ENCODE measurements around the gene EDEM2.
"Not testable (repeated sequence)": the region's sequence is repeated elsewhere in the genome, so short reads cannot be mapped to it uniquely, and the experiment has no call there.

The EDEM2 gene, protein sequence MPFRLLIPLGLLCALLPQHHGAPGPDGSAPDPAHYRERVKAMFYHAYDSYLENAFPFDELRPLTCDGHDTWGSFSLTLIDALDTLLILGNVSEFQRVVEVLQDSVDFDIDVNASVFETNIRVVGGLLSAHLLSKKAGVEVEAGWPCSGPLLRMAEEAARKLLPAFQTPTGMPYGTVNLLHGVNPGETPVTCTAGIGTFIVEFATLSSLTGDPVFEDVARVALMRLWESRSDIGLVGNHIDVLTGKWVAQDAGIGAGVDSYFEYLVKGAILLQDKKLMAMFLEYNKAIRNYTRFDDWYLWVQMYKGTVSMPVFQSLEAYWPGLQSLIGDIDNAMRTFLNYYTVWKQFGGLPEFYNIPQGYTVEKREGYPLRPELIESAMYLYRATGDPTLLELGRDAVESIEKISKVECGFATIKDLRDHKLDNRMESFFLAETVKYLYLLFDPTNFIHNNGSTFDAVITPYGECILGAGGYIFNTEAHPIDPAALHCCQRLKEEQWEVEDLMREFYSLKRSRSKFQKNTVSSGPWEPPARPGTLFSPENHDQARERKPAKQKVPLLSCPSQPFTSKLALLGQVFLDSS

DNA sequence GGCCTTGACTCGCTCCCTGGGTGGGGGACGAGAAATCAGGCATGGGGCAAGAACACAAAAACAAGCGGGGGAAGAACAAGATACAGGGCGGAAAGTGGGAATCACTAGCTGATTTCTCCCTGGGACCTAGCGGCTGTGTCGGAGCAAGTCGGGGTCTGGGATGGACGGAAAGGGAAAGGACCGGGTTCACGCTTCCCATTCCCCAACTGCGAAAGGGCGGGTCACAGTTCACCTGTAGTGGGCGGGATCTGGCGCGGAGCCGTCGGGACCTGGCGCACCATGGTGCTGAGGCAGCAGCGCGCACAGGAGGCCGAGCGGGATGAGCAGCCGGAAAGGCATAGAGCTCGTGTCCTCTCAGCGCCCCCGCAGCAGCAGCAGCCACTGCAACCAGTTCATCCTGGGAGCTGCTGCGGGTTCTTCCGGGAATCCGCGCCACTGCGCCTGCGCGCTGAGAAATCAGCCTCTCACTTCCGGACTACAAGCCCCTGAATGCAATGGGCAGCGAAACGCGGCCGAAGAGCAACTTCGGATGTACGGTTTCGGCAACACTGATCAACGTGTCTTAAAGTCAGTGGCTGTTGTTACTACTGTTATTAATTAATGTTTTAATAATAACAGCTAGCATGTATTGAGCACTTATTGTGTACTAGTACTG lies at the start of gene EDEM2:
TSS of gene EDEM2 (minus strand) at position 417 of the 655 bp plus-strand sequence. CDS start at position 339, 78 bp downstream.
- peak; percentile 91 for DNase-seq

DNA sequence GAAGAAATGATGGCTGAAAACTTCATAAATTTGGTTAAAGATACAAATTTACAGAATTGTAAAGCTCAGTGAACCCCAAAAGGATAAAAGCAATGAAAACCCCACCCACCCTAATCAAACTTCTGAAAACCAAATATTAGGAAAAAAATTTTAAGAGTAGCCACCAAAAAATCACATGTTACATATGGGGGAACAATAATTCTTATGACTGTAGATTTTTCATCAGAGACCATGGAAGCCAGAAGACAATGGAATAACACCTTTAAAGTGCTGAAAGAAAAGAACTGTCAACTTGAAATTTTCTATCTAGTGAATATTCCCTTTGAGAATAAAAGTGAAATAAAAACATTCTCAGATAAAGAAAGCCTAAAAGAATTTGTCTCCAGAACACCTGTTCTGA lies 49.2 kb upstream of the EDEM2 start:
- DNase-seq: no peak

DNA sequence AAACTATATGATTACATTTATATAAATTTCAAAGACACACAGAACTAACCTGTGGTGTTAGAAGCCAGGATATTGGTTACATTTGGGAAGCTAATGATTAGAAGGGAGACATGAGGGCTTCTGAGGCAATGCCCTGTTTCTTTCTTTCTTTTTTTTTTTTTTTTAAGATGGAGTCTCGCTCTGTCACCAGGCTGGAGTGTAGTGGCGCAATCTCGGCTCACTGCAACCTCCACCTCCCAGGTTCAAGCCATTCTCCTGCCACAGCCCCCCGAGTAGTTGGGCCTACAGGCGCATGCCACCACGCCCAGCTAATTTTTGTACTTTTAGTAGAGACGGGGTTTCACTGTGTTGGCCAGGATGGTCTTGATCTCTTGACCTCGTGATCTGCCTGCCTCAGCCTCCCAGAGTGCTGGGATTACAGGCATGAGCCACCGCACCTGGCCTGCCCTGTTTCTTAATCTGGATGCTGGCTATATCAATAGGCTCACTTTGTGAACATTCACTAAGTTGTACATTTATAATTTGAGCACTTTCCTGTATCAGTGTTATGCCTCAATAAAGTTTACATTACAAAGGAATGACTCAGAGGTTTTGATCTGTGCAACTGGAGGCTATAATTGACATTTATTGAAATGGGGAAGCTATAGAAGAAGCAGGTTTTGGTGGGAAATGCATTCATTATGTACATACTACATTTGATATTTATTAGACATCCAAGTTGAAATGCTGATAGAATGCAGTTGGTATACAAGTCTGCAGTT lies 46.1 kb upstream of the EDEM2 start:
- DNase-seq: not testable (repeated sequence)

DNA sequence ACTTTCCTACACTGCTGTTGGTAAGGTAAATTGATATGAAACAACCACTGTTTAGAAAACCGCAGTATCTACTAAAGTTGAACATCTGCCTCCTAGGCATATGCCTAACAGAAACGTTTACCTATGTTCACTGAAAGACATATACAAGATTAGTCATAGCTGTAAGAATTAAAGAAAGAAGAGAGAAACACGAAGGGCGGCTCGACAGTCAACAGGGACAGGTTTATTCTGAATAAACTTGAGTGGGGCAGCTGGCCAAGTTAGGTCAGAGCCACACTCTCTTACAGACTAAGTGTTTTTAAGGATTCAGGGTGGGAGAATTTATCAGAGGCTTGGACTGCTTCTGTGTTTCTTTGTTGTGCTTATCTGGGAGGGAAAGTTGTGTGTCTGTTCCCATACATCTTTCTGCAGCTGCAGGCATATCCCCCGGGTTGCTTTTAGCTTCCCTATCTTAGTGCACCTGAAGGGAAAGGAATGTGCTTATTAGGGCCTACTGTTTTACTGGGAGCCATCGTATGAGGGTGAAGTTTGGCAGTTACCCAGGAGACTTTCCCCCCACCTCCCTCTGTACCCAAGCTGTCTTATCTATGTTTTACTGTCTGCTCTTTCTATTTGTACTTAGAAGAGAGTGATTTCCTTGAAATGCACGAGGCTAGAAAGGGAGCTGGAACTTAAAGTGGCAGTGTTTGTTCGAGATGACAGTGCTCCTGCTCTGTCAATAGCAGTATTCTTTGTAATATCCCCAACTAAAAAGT lies 45.2 kb upstream of the EDEM2 start:
- no peak for DNase-seq

DNA sequence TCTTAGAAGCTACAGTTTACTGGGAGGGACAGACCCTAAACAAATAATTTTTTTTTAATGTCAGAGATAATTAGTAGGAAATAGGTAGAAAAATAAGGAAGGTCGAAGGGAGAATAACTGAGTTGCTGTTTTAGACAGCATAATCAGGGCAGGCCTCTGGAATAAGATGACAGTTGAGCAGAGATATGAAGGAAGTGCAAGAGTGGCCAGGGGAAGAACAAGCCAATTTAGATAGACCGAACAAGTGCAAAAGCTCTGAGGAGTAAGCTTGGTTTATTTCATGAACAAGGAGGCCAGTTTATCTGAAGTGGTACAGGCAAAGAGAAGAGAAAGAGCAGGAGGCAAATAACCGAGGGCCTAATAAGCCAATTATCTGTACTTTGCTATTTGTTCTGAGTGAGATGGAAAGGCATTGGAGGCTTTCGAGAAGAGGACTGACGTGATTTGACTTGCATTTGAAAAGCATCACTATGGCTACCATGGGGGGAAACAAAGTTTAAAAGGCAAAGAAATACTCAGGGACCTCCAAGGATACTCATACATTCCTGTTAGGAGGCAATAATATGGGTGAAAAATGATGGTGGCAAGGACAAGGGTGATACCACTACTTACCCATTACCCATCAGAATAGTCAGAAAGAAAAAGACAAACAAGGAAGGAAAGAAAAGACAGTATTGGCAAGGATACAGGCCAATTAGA lies 44.4 kb upstream of the EDEM2 start:
- no peak for DNase-seq

DNA sequence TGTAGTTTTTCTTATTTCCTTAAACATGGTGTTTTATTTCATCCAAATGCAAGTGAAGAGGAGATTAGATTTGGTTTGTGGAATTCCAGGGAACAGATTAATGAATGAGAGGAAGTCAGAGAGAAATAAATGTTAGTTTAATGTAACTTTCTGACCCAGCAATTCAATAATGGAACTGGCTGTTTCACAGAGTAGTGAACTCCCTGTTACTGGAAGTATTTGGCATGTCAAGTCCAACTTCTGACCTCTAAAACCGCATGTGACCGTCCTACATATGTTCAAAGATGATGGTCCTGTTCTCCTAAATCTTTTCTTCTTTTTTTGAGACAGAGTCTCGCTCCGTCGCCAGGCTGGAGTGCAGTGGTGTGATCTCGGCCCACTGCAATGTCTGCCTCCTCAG lies 43.4 kb upstream of the EDEM2 start:
- DNase-seq: no peak

DNA sequence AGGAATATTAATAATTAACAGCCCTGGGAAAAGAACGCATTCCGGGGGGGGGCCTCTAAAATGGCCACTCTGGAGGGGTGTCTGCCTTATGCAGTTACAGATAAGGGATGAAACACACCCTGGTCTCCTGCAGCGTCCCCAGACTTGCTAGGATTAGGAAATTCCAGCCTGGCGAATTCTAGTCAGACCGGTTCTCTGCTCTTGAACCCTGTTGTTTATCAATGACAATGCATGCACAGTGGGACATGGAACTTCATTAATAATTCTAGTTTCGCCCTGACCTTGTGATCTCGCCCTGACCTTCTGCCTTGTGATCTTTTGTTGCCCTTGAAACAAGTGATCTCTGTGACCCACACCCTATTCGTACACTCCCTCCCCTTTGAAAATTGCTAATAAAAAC lies 42.1 kb upstream of the EDEM2 start:
- DNase-seq: not testable (repeated sequence)

DNA sequence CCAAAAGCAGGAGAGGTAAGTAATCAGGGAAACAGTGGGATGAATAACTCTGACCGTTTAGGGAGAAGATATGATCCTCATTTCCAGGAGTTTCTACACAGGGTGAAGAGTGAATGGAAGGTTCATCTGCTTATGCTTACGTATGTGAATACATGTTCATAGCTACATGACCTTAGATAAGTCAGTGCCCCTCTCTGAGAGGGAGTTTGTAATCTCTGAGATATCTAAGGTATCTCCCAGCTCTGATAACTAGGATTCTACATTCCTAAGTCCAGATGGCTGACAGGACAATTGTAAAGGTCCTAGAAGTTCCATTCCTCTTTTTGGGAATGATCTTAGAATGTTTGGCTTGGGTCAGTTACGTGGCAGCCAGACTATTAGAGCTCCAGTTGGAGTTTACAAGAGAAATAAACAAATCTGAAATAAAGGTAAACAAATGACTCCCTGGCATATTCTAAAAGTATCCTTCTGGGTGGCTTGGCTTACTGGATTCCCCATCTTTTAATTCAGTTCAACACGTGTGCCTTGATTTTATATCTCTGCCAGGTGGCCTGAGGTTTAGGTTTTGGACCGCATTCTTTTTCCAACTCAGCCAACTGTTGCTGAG lies 40.6 kb upstream of the EDEM2 start:
- DNase-seq: no peak

DNA sequence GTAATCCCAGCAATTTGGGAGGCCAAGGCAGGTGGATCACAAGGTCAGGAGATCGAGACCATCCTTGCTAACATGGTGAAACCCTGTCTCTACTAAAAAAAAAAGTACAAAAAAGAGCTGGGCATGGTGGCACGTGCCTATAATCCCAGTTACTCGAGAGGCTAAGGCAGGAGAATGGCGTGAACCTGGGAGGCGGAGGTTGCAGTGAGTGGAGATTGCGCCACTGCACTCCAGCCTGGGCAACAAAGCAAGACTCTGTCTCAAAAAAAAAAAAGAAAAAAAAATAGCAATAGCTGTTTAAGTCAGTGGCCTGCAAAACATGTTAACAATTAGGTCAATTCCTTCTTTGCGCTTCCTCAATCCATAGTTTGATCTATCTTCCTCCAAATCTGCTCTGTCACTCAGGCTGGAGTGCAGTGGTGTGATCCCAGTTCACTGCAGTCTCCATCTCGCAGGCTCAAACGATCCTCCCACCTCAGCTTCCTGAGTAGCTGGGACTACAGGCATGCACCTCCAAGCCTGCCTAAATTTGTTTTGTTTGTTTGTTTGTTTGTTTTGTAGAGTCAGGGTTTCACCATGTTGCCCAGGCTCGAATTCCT lies 39.7 kb upstream of the EDEM2 start:
- DNase-seq: not testable (repeated sequence)

DNA sequence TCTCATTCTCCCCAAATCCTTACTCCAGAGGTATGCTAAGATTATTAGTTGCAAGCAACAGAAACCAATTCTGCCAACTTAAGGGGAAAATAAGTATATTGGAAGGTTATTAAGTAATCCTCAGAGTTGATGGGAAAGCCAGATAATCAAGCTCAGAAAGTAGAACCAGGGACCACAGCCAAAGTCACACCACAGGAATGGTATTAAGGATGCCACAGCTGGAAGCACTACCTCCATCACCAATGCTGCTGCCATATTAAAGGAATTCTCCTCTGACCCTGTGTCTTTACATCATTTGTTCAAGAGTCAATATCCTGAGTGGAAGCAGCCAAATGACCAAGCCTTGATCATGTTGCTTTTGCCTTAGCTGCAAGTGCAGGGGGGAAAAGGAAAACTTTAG lies 34.6 kb upstream of the EDEM2 start:
- no peak for DNase-seq

DNA sequence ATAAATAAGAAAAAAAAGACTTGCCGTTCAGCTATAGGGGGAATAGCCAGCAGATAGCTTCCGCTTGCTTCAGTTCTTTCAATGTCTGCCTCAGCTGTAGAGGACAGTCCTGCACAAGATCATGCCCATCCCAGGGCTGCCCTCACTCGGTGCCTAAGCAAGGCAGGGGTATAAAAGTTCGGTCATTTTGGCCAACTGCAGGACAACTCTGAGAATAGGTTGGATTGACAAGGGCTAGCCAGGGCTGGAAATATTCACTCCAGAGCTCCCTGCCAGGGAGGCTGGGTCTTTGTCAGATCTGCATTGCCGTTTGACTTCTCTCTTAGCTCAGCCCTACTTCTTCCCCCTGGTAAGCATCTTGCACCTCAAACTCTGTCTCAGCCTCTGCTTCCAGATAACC lies 33.1 kb upstream of the EDEM2 start:
- no peak for DNase-seq

DNA sequence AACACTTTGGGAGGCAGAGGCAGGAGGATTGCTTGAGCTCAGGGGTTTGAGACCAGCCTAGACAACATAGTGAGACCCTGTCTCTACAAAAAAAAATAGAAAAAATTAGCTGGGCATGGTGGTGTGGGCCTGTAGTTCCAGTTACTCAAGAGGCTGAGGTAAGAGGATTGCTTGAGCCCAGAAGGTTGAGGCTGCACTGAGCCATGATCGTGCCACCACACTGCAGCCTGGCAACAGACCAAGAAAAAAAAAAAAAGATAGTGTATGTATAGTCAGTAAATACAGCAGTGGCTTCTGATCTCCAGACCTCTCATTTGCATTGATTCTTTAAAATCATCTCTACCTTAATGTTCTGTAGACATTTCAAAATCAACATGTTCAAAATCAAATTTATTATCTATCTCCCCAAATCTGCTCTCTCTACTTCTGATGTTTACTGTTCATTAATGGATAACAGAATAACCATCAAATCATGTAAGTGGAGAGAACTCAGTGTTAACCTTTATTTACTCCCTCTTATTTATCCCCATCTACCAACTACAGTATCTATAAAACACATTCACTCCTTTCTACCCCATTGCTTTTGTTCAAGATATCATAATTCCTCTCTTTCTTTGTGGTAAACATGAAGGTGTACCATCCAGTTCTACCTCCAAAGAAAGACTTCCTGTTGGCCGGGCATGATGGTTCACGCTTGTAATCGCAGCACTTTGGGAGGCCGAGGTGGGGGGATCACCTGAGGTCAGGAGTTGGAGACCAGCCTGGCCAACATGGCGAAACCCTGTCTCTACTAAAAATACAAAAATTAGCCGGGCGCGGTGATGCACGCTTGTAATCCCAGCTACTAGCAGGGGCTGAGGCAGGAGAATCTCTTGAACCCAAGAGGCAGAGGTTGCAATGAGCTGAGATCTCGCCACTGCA lies 32.4 kb upstream of the EDEM2 start:
- DNase-seq: no peak

DNA sequence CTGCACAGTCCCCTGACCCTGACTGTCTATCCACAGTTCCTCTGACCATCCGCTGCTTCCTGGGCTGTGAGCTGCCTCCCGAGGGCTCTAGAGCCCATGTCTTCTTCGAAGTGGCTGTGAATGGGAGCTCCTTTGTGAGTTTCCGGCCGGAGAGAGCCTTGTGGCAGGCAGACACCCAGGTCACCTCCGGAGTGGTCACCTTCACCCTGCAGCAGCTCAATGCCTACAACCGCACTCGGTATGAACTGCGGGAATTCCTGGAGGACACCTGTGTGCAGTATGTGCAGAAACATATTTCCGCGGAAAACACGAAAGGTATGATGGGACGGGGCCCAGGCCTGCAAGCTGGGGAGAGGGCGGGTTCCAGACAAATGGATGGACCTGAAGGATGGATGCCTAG lies 29.0 kb upstream of the EDEM2 start:
- DNase-seq: no peak

DNA sequence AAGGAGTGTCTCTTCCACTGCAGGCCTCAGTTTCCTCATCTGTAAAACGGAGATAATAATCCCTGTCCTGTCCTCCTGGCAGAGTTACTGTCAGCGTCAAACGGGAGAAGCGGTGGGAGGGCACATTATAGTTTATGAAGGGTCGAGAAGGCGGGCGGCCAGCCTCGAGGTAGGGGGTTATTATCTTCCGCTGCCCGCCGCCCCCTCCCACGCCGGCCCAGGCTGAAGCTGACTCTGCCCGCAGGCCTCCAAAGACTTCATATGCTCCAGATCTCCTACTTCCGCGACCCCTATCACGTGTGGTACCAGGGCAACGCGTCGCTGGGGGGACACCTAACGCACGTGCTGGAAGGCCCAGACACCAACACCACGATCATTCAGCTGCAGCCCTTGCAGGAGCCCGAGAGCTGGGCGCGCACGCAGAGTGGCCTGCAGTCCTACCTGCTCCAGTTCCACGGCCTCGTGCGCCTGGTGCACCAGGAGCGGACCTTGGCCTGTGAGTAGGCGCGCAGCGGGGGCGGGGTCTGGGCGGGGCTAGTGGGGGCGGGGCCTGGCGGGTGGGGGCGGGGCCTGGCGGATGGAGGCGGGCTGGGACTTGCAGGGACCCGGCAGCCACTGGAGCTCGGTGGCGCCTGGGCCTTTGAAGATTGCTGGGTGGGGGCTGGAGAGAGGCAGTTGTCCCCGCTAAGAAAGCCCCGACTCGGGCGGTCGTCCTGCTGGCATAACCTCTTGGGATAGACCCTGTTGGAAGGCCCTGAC lies 27.5 kb upstream of the EDEM2 start:
- DNase-seq: no peak

DNA sequence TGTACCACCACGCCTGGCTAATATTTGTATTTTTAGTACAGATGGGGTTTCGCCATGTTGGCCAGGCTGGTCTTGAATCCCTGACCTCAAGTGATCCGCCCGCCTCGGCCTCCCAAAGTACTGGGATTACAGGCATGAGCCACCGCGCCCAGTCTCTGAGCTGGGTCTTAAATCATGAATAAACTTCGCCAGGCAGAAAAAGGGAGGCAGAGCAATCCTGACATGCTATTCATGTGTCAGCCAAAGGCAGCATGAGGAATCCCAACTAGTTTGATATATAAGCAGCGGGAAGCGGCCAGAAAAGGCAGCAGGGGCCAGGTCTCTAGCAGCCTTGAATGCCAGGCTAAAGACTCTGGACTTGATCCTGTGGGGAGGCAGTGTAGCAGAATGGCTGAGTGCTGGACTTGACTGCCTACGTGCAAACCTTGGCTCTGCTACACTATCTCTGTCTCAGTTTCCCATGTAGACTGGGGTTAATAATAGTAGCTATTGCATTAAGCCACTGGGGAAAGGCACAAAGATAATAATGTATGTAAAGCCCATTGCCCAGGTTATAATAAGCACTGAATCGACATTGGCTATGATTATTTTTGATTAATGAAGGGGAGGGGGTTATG lies 26.5 kb upstream of the EDEM2 start:
- DNase-seq: no peak

DNA sequence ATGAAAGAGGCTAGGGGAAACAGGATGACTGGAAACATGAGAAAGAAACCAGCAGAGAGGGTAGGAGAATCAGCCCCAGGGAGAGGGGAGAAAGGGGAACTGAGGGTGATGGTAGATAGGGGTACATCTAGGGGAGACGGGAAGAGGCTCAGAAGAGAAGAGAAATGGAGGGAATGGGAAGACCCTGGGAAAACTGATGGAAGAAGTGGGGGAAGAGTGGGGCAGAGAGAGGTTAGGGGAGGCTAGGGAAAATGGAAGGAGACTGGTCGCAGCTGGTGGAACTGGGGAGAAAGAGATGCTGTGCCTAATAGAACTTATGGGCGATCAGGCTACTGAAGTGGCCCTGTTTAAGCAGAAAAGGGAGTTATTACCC lies 25.3 kb upstream of the EDEM2 start:
- DNase-seq: no peak

DNA sequence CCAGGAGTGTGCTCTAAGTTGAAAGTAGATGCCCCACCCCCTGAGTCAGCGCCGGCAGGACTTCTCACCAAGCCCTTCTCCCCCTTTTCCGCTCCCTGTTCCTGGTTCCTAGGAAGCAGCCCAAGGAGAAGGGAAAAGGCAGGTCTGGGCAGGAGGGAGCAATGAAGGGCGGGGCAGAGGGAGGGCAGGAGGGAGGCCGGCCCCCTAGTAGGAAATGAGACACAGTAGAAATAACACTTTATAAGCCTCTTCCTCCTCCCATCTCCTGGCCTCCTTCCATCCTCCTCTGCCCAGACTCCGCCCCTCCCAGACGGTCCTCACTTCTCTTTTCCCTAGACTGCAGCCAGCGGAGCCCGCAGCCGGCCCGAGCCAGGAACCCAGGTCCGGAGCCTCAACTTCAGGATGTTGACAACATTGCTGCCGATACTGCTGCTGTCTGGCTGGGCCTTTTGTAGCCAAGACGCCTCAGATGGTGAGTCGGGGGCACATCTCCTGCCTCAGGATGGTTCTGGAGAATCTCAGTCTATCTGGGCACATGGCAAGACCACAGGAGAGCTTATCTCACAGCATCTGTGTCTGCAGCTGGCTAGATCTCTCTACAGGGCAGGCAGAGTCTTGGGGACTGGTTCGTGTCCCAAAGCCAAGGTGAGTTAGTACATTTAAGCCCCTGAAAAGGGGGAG lies 24.8 kb upstream of the EDEM2 start, which contains the start of gene PROCR:
TSS of gene PROCR (plus strand) at position 320 of the 681 bp plus-strand sequence. CDS start at position 403, 83 bp downstream.
- peak; percentile 18 for DNase-seq

DNA sequence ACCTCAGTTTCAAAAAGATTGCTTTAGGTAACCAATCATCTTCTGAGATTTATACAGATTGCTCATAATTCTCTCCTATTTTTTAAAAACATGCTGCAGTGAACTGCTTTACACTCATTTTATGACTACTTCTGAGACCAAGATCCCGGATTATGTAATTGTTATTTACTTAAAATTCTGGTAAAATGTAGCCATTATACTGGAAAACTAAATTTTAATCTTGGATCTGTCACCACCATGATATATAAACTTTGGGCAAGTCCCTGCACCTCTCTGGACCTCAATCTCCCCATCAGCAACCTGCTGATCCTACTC lies 24.3 kb upstream of the EDEM2 start:
- DNase-seq: no peak
